ENCODE measurements around the gene HADH. TPM values are rescaled to one million over a fixed set of nuclear protein-coding genes. Genes with fewer than 3 reads are reported as not detected.
"Not testable (repeated sequence)": the region's sequence is repeated elsewhere in the genome, so short reads cannot be mapped to it uniquely, and the experiment has no call there.

Gene HADH
- total RNA-seq, 1 donor from 2014 or later: 3.8 TPM

DNA sequence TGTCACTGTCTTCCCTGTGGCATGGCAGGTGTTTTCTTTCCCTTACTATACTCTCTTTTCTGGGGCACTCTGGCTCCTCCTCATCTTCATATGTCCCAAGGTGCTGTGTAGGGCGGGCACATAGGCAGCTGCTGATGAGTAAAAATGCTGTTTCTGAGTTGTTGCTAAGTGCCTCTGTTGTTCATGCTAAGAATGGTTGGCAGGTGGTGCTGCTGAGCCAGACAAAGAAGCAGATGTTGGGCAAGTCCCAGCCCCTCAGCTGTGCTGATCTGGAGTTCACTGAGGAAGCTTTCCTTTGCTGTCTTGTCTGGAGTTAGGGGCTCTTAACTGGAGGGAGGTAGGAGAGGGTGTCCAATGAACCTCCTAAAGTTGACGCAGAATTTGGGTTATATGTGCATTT, 40.6 kb downstream of the HADH start:
- peak; percentile 70 to 72 for DNase-seq (ENCODE audit: low read depth in 2 of 2)

DNA sequence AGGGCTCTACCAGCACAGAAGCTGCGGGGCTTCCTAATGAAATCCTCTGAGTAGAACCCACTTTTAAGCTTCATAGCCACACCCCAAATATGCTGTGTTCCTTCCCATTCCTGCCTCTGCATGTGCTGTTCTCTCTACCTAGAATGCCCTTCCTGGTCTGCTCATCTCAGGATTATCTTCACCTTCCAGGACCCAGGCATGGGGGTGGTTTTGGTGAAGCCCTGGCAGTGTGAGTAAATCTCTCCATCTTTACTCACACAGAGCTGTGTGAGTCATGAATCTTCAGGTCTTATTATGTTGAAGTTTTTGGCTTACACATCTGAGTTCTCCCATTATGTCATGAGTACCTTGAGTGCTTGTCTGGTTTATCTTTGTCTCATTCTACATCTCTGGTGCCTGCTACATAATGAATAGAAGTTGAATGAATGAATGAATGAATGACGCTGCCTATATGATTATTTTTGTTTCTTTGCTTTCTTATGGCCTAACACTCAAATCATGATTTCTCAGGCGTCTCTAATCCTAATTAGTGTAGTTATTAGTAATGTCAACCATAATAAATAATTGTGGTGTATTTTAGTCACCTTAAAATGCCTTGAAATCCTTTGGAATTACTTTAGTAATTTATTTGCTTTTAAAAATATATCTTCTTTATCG, 41.9 kb downstream of the HADH start:
- no peak for DNase-seq (ENCODE audit: low read depth in 2 of 2)

DNA sequence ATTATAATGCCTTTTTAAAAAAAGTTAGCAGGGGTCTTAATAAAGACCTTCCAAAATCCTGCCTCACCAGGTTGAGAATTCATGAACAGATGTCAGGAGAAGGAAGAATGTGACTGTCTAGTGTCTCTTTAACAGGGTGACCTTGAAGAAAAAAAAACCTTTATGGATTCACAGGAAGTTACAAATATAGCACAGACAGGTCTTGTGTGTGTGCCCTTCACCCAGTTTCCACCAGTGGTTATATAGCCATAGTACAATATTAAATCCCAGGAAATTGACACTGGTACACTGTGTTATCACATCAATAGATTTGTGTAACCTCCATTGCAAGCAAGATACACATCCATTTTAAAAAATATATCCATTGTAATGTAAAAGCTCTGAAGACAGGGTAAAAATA, 43.7 kb downstream of the HADH start:
- no peak for DNase-seq (ENCODE audit: low read depth in 2 of 2)

DNA sequence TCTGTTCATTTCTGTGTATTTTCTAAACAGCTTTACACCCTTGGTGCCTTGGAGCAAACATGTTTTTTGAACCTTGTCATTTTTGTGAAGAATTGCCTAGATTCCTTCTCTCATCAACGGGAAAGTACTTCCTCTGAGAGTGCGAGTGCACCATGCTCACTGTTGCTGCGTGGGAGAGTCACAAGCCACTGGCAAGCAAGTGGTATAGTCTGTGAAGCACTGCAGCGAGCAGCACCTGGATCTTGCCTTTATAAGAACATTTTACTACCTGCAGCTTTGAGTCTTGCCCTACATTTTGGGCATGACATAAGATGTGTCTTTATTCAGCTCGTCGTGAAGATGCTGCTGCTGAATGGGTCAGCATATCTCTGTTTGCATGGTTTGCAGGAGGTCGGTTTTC, 44.9 kb downstream of the HADH start:
- DNase-seq (ENCODE audit: low read depth in 2 of 2): no peak

DNA sequence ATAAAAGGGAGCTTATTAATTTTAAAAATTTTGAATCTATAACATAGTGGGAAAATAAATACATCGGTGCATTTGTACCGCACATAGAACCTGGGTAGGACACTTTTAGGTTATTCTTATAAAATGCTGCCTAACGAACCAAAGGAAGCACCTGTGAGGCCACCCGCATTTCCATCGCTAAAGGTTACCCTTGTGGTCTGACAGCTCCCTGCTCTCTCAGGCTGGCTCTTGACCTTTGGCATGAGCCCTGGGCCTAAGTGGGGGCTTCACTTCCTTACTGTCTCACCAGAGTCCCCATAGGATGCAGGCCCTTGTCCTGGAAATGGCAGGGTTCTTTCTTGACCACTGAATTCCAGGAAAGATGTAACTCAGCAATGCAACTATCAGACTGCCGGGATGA, 46.0 kb downstream of the HADH start:
- DNase-seq (ENCODE audit: low read depth in 2 of 2): no peak

DNA sequence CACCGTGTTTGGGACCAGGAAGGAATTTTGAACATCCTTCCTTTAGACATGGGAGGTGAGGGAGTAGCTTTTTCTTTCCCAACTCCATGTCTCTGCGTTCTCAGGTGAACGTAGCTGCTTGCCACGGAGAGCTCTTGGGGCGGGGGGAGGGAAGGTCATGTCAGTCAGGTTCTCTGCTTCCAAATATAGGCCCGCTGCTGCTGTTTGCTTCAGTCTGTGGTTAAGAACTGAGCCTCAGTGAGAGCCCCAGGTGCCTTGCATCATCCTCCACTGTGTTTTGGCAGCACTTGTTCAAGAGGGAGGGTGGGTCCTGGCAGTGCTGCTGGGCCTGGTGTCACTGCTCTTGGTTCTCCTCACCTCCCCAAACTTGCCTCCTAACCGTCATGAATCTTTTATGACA, 46.5 kb downstream of the HADH start:
- DNase-seq (ENCODE audit: low read depth in 2 of 2): no peak

DNA sequence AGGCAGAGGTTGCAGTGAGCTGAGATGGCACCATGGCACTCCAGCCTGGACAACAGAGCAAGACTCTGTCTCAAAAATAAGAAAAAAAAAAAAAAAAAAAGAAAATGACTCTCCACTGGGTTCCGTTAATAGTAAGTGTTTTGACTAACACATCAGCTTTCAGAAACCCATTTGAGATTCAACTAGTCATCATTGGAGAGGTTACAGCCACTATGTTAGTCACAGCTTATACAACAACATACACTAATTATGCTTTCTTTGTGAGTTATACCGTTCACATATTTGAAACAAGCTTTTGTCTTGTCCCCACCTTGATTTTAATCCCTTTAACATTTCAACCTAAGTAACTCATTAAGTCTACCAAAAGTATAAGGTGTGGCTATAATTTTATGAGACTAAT, 48.2 kb downstream of the HADH start:
- no peak for DNase-seq (ENCODE audit: low read depth in 2 of 2)

DNA sequence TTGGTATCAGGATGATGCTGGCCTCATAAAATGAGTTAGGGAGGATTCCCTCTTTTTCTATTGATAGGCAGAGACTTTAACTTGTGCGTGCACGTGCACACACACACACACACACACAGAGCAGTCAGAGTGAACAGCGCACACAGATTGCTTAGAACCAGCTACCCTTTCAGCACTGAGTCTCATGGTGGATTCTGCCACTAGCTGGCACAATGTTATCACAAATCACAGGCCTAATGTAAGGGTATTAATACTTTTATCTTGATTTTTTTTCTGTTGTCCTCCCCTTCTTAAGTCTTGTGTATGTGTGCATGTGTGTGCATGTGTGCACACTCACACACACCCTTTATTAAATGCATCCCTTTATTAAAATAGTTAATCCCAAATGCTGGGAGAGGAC, 53.2 kb downstream of the HADH start:
- DNase-seq (ENCODE audit: low read depth in 2 of 2): no peak

DNA sequence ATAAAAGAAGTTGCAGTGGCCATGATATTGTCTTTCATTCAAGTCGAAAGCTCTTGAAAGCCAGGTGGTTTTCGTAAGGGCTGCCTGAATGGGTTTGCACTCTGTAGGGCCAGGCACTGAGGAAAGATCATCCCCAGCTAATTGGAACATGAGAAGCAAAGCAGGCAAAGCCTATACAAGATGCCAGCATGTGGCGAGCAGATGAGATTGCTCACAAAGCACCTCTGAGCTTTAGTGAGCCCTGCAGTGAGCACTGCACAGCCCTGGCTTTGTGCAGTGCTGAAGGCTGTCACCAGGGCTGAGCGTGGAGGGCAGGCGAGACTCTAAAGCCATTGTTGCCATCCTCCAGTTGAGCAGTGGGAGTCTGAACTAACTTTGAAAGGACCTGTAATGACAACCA, 53.8 kb downstream of the HADH start:
- no peak for DNase-seq (ENCODE audit: low read depth in 2 of 2)

DNA sequence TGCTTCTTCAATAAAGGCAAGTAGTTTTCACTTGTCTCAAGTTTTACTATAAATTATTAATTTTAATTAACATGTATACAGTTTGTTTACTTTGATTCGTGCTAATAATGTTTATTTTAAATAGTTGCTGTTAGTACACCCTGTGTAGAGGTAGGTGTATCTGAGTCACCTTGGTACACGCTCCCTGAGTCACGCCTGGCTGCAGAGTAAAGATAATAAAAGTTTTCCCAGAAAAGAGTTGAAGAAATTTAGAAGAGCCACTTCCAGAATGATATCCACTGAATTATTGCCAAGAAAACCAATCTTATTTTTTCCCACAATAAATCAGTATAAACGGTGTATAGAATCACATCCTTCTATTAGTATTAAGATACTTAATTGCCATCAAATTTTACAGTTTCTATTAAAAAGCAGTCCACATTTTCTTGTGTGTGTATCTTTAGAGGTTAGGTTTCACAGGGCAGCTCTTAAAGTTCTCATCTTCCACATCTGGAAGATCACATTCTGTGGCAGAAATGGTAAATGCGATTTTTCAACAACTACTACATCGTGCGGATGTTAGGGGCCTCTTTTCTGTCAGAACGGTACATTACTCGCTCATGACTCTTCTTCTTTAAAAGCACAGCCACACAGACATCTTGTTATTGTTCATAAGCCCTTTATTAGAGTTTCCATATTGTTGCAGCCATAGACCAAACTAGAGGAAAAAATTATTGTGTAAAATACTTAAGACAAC, 55.4 kb downstream of the HADH start:
- no peak for DNase-seq (ENCODE audit: low read depth in 2 of 2)

DNA sequence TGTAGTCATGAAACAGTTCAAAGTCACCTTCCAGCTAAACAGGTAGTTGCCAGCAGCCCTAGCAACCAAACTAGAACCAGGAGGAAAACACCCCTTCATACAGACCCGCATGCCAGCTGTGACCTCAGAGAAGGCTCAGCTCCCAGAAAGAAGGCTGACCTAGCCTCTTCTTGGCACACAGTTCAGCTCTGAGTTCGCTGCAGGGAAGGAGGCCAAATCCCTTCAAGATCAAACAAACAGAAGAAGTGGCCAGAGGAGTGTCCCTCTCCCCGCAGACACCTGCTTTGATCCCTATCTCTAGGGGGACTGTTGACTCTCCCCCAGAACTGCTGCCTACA, 56.0 kb downstream of the HADH start:
- no peak for DNase-seq (ENCODE audit: low read depth in 2 of 2)

DNA sequence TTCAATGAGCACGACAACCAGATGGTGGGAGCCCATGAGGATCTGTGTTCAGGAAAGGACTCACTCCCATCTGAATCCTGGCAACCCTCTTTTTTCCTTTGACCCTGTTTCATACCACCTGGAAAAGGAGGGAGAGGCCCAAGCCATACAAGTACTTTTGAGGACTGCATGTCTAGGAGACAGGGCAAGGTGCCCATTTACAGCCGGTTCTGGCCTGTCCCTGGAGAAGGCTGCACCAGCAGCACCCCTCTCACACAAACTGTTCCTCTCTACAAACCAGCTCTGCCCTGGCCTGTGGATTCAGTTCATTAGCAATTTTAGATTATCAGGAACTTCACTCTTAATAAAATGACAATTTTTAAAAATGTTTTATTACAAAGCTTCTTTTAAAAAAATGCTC, 57.5 kb downstream of the HADH start:
- no peak for DNase-seq (ENCODE audit: low read depth in 2 of 2)

DNA sequence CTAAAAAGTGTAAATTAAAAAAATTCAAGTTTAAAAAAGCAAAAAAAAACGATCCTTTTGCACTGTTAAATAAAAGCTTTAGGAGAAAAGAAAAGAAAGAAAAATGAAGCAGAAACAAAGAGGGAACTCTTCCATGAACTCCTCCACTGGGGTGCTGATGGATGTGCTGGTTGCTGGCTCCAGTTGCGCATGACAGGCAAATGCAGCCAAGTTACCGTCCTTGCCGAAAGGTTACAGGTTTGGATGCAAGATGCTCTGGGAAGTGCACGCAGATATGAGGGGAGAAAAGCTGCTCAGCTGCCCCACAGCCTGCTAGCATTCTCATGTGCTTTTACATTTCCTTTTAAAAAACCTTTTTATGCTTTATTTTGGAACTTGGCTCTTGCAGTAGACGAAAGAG, 58.5 kb downstream of the HADH start:
- no peak for DNase-seq (ENCODE audit: low read depth in 2 of 2)

DNA sequence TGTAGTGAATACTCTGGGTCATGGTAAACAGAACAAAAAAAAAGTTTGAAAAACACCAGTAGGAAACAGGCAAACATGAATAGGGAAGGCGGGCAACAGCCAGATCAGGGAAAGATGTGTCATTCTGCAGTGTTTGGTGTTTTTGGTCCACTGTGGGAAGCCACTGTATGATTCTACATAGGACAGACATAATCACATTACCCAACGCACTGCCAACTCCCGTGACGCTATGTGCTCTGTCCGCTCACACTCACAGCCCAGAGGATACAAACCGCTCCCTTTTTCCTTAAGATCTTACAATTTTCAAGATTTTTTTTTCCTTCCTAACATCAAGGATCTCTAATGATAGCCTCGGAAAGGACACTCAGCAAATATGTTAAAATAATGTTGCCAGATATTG, 59.3 kb downstream of the HADH start:
- no peak for DNase-seq (ENCODE audit: low read depth in 2 of 2)

DNA sequence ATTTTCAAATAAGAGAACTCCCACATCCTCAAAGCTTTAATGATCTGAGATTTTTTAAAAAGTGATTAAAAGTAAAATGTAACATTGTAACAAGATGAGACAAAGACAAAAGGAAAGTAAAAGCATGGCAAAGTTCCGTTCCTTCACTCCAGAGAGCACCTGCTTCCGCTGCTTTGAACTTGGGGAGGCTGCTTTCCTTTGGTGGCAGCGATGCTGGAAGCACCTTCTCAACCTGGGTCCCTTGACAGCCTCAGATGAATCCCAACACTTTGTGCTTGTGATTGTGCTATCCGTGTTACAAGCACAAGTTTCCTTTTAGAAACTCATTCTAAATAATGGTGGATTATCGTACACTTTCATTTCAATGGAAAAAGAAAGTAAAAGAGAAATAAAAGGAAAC, 59.7 kb downstream of the HADH start:
- no peak for DNase-seq (ENCODE audit: low read depth in 2 of 2)

DNA sequence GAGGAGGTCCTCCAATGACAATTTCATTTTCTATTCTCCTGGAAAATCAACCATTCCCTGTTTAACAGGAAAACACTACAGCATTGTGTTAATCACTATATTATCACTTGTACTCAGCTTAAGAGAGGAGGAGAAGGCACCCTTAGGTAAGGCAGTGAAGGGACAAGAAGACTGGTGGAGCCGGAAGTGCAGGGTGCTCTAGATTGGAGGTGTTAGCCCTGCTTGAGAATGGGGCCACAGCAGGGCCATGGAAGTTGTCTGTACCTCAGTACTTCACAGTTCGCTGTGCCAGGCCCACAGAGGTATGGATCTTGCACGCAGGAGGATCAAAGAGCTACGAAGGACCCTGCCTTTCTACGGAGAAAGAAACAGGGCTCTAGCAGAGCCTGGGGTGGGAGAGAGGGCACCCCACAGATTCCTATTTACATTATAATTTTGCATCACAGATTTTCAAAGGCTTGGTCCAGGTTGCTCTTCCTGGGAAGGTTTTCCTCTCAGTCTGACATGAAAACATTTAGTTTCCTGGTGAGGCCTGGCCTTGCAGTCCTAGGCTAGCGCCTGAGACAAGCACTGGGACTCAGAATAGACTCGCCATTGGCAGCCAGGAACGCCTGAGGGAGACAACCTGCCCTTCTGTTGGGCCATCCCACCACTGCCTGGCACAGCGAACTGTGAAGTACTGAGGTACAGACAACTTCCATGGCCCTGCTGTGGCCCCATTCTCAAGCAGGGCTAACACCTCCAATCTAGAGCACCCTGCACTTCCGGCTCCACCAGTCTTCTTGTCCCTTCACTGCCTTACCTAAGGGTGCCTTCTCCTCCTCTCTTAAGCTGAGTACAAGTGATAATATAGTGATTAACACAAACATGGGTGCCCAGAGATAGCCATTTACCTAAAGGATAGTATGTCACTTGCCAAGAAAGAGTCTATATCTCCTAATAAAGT, 60.8 kb downstream of the HADH start:
- DNase-seq (ENCODE audit: low read depth in 2 of 2): not testable (repeated sequence)

DNA sequence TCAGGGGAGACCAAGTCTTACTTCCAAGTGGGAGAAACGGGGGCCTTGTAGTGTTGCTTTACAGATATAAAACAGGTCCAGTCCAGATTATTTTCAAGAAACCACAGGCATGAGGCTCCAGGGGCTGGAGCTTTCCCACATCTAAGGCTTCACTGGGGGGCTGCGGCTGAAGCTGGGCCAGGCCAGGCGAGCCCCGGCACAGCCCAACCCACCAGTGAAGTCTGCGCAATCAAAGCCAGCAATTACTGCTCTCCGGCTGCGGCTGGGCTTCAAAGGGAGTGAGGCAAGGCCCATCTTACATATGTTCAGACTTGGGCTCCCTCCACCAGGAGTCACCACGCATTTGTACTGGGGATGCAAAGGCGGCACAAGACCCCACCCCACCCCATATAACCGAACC, 61.7 kb downstream of the HADH start:
- no peak for DNase-seq (ENCODE audit: low read depth in 2 of 2)

DNA sequence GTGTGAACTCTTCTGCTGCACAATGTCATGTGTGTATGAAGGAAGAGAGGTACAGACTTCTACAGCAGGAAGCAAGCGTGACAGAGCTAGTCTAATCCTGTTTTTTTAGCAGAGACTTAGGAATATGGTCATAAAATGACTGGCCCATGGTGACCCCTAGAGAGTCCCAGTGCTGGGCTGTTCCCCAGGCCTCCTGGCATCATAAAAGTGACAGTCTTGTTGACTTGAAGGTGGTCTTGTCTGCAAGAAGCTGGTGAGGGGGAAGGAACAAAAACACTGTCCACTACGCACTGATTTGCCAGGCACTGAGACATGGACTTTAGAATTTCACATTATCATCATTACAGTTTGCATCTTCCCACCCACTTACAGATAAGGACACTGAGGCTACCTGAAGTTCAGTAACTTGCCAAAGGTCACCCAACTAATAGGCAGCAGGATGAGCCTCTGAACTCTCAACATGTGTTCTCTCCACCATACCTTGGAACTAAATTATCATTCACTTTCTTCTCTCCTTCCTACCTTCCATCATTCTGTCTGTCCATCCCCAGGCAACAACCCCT, 63.0 kb downstream of the HADH start:
- DNase-seq (ENCODE audit: low read depth in 2 of 2): no peak

DNA sequence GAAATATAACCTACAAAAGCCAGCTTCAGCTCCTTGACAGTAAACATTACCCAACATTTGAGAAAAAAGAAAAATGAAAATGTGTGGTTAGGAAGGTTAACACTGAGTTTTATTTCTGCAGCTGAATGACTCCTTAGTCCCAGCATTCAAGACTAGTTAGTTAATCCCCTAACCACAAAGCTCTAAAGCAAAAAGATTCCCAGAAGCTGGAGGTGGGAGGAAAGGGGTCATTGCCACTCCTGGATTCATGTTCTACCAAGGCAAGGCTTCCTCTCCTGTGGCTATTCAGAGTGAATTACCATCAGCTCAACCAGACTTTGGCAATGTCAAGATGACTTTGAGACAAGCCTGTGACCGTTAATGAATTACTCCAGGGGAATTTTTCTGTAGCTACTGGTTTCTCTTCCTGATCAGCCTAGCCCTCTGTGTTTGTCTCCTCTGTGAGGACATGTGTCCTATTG, 63.6 kb downstream of the HADH start:
- DNase-seq (ENCODE audit: low read depth in 2 of 2): no peak

DNA sequence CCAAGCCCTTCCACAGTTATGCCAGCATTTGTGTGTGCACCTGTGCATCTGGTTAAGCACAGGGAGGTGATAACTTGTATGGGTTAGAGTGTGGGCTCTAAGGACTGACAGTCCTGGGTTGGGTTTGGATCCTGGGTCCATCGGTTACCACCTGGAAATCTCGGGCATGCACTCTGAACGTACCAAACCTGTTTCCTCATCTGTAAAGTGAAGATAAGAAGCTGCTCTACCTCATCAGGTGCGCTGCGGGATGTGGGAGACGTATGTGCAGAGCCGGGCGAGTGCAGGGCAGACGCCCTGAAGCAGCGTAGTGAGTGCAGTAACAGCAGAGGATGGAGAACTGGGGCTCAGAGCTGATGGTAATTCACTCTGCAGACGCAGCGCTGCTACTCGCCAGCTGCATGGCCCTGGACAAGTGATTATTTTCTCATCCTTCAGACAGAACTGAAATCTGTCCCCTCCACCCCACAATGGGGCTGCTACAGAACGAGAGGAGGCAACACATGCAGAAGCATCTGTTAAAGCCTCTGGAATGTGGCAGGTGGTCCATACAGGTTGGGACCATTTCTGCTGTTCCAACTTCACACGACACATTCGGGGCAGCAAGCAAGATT, 64.4 kb downstream of the HADH start:
- no peak for DNase-seq (ENCODE audit: low read depth in 2 of 2)

DNA sequence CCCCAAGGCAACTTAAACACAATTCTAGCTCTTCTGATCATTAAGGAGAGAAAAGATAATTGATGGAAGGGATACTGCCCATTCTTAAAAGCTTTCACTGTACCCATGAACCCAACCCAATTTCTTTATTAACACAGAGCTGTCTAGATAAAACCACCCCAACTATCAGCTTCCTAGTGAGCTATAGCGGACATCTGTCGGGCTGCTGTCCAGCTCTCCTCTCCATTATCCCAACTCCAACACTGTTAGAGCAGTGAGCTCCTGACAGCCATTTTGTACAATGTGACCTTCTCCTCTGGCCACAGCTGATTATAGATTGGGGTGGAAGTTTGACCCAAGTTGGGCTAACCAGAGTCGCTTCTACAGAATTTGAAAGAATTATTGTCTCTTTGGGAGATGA, 66.1 kb downstream of the HADH start:
- no peak for DNase-seq (ENCODE audit: low read depth in 2 of 2)

DNA sequence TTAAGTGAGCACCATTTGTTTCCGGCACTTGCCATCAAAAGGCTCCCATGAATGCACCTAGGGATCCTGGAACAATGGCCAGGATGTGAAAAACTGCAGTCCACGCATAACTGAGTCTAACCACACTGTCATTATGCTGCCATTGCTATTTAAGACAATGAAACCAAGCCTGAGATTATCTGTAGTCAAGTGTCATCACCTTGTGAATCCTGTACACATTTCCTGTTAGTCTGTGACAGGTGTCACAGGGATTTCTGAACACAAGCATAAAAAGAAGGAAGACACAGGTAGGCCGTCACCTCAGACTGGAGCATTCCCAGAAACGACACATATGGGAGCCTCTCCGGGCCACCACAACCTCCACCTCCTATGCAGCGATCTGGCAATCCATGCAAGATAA, 66.7 kb downstream of the HADH start:
- DNase-seq (ENCODE audit: low read depth in 2 of 2): no peak

All from lung microvascular endothelial cell (primary cell).